B cell (primary cell): Measurements from ENCODE around the gene POU3F3.

Source experiments
- EZH2 ChIP-seq: IDR thresholded peaks from 2 replicates; pipeline ENCODE4 v1.6.1; 2012; ENCODE audit warnings: borderline replicate concordance, low read depth, mild to moderate bottlenecking, moderate library complexity, low read length; ENCODE audit not compliant: insufficient read depth, poor library complexity, severe bottlenecking
- TF ChIP-seq, protein P1 (sequence below): fragments of 200-600 bp; IDR thresholded peaks from one replicate; pipeline ENCODE4 v1.8.0; 2022; ENCODE audit warnings: antibody characterized with exemption, mild to moderate bottlenecking

DNA sequence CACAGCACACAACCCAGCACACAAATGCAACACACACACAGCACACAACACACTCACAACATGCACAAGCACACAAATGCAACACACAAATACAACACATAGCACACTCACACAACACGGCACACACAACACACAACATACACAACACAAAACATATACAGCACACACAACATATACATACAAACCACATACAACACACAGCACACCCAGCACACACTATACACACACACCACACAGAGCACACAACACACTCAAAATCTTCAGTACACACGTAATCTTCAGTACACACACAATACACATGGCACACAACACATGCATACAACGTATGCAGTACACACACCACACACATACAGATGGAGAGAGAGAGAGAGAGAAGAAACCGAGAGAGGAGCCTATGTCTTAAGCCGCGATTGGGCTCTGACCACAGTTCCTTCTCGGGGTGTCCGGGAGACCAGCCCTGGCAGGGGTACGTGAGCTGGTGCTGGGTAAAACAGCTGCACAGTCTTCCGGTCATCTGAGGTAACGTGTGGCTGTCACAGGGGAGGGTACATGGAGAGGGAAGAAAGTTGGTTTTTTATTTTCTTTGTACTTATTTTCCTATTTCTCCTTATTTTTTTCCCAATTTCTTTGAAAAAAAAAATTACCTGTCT, 25.1 kb downstream of the POU3F3 start:
- TF ChIP-seq, protein P1, sequence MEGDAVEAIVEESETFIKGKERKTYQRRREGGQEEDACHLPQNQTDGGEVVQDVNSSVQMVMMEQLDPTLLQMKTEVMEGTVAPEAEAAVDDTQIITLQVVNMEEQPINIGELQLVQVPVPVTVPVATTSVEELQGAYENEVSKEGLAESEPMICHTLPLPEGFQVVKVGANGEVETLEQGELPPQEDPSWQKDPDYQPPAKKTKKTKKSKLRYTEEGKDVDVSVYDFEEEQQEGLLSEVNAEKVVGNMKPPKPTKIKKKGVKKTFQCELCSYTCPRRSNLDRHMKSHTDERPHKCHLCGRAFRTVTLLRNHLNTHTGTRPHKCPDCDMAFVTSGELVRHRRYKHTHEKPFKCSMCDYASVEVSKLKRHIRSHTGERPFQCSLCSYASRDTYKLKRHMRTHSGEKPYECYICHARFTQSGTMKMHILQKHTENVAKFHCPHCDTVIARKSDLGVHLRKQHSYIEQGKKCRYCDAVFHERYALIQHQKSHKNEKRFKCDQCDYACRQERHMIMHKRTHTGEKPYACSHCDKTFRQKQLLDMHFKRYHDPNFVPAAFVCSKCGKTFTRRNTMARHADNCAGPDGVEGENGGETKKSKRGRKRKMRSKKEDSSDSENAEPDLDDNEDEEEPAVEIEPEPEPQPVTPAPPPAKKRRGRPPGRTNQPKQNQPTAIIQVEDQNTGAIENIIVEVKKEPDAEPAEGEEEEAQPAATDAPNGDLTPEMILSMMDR = no peak
- no peak for TF ChIP-seq EZH2
